ENCODE results near the gene VGLL4.
"Not testable (repeated sequence)": the region's sequence is repeated elsewhere in the genome, so short reads cannot be mapped to it uniquely, and the experiment has no call there.

VGLL4 gene

GRCh38 chr3:11523572-11524101 lies 120.1 kb downstream of the VGLL4 start:
- DNase-seq: no peak

- no peak for DNase-seq
Measured at GRCh38 chr3:11522953-11523571, 120.7 kb downstream of the VGLL4 start.

- DNase-seq: no peak
Measured at GRCh38 chr3:11522398-11522715, 121.4 kb downstream of the VGLL4 start.

- no peak for DNase-seq
Measured at GRCh38 chr3:11521167-11521566, 122.5 kb downstream of the VGLL4 start.

- DNase-seq: no peak
Measured at GRCh38 chr3:11517601-11518000, 126.1 kb downstream of the VGLL4 start.

- DNase-seq: peak; percentile 9
Measured at GRCh38 chr3:11514191-11514821, 129.4 kb downstream of the VGLL4 start.

GRCh38 chr3:11513817-11514135 lies 129.9 kb downstream of the VGLL4 start:
- no peak for DNase-seq

GRCh38 chr3:11513125-11513816 lies 130.4 kb downstream of the VGLL4 start:
- DNase-seq: not testable (repeated sequence)

- DNase-seq: not testable (repeated sequence)
Measured at GRCh38 chr3:11511606-11512005, 132.1 kb downstream of the VGLL4 start.

GRCh38 chr3:11510356-11510755 lies 133.4 kb downstream of the VGLL4 start:
- no peak for DNase-seq

GRCh38 chr3:11510001-11510340 lies 133.7 kb downstream of the VGLL4 start:
- DNase-seq: no peak

GRCh38 chr3:11509173-11510000 lies 134.3 kb downstream of the VGLL4 start:
- DNase-seq: no peak

- no peak for DNase-seq
Measured at GRCh38 chr3:11508346-11509172, 135.2 kb downstream of the VGLL4 start.

- DNase-seq: no peak
Measured at GRCh38 chr3:11507719-11508118, 136.0 kb downstream of the VGLL4 start.
